SW 1271 (cell line): Measurements from ENCODE around the gene PEAK1.

Experiments used
- DNase-seq, 2 experiments: peaks; one replicate each; lab custom pipeline; 2025; lab: John Stamatoyannopoulos, UW

PEAK1 gene

GRCh38 chr15:77358545-77359240 lies 61.2 kb downstream of the PEAK1 start:
- DNase-seq, result no peak

- DNase-seq, result no peak
Measured at GRCh38 chr15:77356305-77356704, 63.6 kb downstream of the PEAK1 start.

- DNase-seq, result no peak
Measured at GRCh38 chr15:77355321-77355720, 64.6 kb downstream of the PEAK1 start.

GRCh38 chr15:77354063-77354462 lies 65.8 kb downstream of the PEAK1 start:
- DNase-seq, result no peak

GRCh38 chr15:77352887-77353286 lies 67.0 kb downstream of the PEAK1 start:
- DNase-seq, result no peak

- no peak for DNase-seq
Measured at GRCh38 chr15:77350792-77351191, 69.1 kb downstream of the PEAK1 start.

GRCh38 chr15:77349666-77350065 lies 70.2 kb downstream of the PEAK1 start:
- no peak for DNase-seq

- no peak for DNase-seq
Measured at GRCh38 chr15:77348511-77348910, 71.4 kb downstream of the PEAK1 start.

- DNase-seq, result no peak
Measured at GRCh38 chr15:77347197-77347596, 72.7 kb downstream of the PEAK1 start.

GRCh38 chr15:77346245-77347036 lies 73.5 kb downstream of the PEAK1 start:
- no peak for DNase-seq

- DNase-seq, result no peak
Measured at GRCh38 chr15:77342807-77343206, 77.1 kb downstream of the PEAK1 start.

GRCh38 chr15:77340245-77340644 lies 79.7 kb downstream of the PEAK1 start:
- DNase-seq, result no peak

- no peak for DNase-seq
Measured at GRCh38 chr15:77336006-77336405, 83.9 kb downstream of the PEAK1 start.

GRCh38 chr15:77335298-77335697 lies 84.6 kb downstream of the PEAK1 start:
- DNase-seq, result no peak

GRCh38 chr15:77333166-77333565 lies 86.7 kb downstream of the PEAK1 start:
- DNase-seq, result no peak

GRCh38 chr15:77329202-77329601 lies 90.7 kb downstream of the PEAK1 start:
- no peak for DNase-seq

- no peak for DNase-seq
Measured at GRCh38 chr15:77327844-77328529, 91.9 kb downstream of the PEAK1 start.

- DNase-seq, result no peak
Measured at GRCh38 chr15:77327168-77327567, 92.7 kb downstream of the PEAK1 start.

- no peak for DNase-seq
Measured at GRCh38 chr15:77326366-77326765, 93.5 kb downstream of the PEAK1 start.

- DNase-seq, result no peak
Measured at GRCh38 chr15:77312523-77312922, 107.4 kb downstream of the PEAK1 start.

GRCh38 chr15:77311618-77312398 lies 108.1 kb downstream of the PEAK1 start:
- DNase-seq, result no peak

GRCh38 chr15:77311020-77311419 lies 108.9 kb downstream of the PEAK1 start:
- DNase-seq, result no peak
